GM19397 (cell line): Measurements from ENCODE around the gene ANKMY2.
"Not testable (repeated sequence)": the region's sequence is repeated elsewhere in the genome, so short reads cannot be mapped to it uniquely, and the experiment has no call there.

Experiments
- ATAC-seq: cut with Tn5 transposase; IDR thresholded peaks from one replicate; pipeline ENCODE4 v1.9.1; 2021; ENCODE audit warnings: mild to moderate bottlenecking, moderate library complexity; ENCODE audit not compliant: unreplicated experiment

The ANKMY2 gene

DNA sequence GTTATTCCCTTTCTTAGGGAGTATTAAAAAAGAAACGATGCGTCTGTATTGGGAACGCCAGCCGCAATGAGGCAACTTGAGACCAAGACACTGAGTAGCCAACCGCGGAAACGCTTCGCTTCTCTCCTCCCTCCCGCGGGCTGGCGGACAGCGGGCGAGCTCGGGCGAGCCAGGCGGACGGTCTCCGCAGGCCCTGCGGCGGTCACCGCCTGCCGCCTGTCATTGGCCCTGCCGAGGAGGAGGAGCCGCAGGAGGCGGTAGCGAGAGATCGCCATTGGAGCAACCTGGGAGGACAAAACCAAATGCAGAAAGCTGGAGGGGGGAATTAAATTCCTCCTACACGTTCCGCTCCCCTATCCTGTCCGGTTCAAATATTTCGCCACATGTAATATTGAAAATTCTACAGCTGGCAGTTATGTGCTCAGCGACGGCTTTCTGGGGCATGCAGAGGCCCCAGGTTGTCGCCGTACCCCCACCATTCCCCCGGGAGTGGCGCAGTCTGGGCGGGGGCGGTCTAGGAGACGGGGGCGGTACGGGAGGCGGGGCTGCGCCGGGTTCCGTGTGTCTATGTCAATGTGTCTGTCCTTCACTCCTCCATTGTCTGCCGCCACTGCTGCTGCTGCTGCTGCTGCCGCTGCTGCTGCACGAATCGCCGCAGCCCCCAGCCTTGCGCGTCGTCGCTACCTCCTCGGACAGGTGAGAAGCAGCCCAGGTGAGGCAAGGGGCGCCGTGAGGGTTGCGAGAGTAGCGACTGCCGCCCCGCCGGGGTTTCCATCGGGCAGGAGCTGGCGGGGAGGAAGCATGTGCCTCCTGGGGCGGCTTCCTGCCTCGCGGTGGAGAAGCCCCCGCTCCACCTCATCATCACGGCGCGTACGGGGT, at the start of gene ANKMY2, which contains the start of gene BZW2:
Gene ANKMY2 (minus strand): TSS at position 162 of the 879 bp plus-strand sequence. CDS start 181 bp downstream, outside the sequence.
Gene BZW2 (plus strand): TSS at position 589 of the 879 bp plus-strand sequence. CDS start 19,263 bp downstream, outside the sequence.
- ATAC-seq: peak; percentile 97

DNA sequence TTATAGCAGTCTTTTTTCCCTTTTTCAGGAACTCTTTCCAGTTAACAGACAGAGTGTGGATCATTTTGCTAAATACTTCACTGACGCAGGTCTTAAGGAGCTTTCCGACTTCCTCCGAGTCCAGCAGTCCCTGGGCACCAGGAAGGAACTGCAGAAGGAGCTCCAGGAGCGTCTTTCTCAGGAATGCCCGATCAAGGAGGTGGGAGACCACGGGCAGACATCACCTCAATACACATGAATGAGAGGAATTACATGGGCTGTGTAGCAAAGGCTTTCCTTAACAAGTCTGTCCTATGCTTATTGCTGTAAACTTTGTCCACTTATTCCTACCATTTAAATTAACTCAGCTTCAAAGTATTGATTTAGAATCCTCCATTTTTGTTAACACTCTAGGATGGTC, 49.3 kb upstream of the ANKMY2 start:
- no peak for ATAC-seq

DNA sequence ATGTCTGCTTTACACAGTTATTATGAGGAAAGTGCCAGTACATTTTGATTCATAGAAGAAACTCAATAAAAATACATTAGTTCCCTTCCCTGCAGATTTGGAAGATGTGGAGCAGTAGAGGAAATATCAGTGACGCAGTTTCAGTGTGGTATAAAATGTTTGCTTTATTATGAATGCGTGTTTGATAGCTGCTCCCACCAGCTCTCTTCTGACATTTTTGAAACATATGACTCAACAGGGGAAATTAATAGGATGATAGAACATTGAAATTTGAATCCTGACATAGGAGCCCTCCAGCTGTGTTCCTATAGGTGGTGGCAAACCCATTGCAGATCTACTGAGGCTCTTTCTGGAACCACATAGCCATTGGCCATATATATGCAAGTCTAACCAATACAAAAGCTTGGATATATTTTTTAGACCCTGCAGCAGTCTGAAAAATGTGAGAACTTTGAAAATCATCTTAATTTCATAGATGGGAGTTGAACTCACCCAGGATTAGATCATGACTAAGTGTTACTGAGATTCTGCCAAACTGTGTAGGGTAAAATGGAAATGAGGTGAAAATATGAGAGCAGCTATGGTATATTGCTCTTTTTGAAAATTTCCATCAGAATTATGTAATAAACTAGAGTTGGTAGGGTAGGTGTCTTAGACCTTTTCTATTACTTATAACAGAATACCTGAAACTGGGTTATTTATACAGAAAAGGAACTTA, 48.2 kb upstream of the ANKMY2 start:
- ATAC-seq: no peak

DNA sequence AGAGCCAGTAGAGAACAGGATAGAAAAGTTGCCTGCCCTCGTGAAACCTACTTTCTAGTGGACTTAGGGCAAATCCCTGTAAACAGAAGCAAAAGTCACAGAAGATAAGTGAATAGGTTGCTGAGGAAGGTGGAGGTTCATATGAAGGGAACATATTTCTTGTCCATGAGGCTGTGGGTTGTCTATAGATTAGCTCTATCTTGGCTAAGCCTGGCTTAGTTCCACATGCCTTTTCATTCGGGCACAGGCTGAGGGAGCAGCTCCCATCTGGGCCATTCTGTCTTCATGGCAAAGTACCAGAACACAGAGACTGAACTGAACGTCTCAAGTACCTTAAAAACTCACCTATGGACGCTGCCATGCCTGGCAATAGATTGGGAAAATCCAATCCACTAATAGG, 45.7 kb upstream of the ANKMY2 start:
- ATAC-seq: no peak

DNA sequence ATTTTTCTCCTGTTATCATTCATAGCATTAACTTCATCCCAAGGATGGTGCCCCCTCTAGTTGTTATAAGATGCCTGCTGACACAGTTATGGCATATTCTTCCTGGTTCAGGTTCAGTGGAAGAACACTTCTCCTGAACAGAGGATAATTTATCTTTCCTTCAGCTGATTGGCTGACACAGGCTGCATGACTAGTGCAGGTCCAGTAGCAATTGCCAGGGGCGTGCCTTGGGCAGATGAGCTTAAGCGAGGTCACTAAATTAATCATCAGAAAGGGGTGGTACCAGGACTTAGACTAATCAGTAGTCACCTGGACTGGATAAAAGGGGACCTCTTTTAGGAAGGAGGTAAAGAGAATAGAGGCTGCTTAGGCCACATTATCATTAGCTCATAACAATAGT, 42.7 kb upstream of the ANKMY2 start:
- ATAC-seq: no peak

DNA sequence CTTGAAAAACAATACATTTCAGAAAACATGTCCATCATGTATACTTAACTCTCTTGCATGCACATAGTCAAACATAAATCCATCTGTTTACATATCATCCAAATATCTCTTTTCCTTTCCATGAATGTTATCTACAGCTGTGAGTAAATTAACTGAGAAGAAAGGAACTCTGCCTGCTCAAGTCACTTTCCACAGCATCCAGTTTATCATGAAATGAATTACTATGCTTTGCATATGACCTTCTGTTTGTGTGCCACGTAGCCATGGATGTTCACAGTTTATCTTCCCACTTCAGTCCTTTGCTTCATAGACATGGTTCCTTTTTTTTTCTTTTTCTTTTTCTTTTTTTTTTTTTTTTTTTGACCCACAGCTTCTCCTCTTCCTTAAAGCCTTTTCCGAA, 40.0 kb upstream of the ANKMY2 start:
- ATAC-seq: no peak

DNA sequence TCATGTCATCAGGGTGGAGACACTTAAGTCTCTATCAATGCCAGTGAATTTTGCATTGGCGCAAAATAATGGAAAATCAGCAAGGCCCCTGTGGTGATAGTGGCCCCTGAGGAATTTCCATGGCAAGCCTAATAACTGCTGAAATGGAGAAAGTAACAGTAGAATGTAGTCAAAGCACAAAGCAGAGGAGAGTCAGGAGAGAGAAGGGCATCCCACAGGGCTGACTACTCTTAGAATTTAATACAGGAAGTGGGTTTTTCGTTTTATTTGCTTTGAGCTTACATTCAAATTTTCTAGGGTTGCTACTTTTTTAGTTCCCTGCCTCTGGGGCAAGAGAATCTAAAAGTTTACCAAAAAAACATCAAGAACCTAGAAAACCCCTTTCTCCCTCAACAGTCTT, 39.4 kb upstream of the ANKMY2 start:
- no peak for ATAC-seq

DNA sequence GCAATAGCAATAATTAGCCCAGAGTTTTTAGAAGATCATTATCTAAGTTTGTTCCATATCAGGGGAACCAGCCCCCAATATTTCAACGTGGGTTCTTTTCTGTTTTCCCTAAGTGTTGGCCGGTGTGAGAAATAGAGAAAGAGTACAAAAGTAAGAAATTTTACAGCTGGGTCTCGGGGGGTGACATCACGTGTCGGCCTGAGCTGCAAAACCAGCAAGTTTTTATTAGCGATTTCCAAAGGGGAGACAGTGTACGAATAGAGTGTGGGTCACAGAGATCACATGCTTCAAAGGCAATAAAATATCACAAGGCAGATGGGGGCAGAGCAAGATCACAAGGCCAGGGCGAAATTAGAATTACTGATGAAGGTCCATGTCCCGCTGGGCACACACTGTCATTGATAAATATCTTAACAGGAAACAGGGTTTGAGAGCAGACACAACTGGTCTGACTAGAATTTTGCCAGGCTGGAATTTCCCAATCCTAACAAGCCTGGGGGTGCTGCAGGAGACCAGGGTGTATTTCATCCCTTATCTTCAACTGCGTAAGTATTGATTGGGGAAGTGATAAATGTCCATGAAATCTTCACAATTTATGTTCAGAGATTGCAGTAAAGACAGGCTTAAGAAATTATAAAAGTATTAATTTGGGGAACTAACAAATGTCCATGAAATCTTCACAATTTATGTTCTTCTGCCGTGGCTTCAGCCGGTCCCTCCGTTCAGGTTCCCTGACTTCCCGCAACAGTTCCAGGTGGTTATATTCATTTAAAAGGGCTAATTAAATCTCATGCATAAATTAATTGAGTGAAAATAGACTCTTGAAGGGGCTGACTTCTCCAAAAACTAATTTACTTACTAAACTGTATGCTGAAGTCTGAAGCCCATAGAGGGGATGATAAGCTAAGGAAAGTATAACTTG, 33.4 kb upstream of the ANKMY2 start:
- ATAC-seq: not testable (repeated sequence)

DNA sequence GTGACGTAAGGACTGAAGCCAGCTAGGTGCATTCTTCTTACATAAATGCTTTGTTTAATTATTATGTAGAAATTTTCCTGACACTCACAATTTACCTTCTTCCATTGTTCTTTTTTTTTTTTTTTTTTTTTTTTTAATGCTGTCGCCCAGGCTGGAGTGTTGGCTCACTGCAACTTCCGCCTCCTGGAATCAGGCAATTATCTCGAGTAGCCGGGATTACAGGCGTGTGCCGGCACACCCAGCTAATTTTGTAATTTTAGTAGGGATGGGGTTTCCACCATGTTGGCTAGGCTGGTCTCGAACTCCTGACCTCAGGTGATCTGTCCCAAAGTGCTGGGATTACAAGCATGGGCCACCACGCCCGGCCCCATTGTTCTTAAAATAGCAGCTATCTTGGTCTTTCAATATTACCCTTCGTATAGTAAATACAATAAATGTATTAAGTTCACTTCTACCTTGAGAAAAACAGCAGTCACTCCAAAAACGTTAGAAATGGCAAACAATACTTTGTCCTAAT, 32.5 kb upstream of the ANKMY2 start:
- ATAC-seq: no peak

DNA sequence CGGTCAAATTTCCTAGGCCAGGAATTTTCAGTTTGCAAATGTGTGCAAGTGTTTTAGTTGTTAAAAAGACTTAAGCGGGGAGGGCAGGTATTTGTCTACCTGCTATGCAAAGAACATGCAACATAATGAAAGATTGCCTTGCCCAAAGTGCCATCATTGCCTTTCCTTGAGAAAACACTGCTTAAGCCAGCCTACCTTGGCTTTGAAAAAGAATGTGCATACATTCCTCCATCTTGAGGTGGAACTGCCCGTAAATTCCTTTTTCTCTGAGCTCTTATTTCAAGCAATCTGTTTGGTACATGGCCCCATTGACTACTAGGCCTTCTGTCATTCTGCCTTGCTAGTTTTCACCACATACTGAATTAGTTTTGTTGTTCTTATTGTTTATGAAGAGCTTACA, 29.7 kb upstream of the ANKMY2 start:
- ATAC-seq: no peak

DNA sequence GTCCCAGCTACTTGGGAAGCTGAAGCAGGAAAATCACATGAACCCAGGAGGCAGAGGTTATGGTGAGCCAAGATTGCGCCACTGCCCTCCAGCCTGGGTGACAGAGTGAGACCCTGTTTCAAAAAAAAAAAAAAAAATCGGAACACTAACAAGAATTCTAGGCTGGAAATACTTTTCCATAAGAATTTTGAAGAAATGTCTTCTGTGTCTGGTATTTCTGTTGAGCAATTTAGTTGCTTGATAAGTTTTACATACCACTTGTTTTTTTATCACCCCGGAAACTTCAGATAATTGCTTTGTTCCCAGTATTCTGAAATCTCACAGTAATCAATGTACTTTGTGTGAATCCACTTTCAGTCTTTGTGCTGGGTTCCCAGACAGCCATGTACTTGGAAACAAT, 26.3 kb upstream of the ANKMY2 start:
- no peak for ATAC-seq

DNA sequence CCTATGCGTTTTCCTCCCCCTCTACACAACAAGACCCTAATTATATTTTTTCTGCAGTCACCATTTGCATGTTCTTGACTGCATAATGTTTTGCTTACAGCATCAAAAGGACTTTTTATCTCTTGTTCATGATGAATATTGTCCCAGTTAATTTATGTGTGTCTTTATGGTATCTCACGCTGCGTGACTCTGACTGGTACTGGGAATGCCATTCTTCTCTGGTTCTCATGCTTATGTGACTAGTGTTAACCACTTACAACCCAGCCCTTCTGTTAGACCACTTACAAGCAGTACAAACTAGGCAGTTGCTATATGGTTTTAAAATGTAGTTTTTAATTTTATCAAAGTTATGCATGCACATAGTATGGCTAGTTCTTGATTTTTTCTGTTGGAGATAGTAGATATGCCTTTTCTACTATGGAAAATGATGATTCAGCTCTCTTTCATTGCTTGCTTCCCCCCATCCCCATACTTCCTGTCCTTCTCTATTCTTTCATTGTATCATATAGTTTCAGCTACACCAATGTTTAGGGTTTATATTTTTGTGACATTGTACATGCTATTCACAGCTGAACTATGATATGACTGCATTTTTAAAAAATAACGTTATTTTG, 25.3 kb upstream of the ANKMY2 start:
- no peak for ATAC-seq

DNA sequence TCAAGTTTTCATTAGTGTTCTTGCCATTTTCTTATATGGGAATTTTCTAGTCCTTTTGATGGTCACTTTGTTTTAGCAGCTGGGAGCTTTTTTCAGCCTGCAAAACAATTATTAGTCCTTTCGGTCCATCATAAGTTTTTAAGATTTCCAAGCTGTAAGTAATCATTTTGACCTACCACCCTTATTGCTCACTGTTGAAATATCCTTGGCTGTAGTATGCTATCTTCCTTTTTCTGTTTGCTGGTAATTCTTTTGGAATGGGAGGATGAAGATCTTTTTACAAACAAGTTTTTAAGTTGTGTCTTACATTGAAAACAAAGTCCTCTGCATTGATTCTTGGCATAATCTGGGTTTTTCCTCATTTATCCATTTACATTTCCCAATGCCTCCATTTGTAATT, 24.5 kb upstream of the ANKMY2 start:
- ATAC-seq: no peak

DNA sequence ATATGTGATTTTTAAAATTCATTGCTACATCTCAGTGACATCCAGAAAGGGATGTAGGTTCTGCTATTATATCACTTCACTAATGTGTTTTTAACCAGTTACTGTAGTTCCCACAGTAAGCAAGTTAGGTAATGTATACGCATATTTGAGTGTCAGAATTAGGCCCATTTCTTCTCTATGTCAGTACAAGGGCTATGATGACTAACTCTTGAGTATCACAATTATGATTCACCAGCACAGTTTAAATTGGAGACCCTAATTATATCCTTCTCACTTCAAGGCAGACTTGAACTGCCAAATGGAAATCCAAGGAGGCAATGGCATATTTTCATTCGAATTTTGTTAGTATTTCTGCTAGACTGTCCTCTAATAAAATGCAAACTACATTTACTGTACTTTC, 24.0 kb upstream of the ANKMY2 start:
- ATAC-seq: no peak

DNA sequence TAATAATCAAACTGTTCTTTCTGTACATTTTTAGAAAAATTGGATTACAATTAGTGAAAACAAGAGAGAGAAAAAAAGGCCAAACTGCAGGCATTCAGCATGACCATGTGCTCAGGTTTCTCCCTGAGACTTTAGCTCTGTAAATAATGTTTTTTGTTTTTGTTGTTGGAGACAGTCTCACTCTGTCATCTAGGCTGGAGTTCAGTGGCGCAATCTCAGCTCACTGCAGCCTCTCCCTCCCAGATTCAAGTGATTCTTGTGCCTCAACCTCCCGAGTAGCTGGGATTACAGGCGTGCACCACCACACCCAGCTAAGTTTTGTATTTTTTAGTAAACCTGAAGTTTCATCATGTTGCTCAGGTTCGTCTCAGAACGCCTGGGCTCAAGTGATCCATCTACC, 23.4 kb upstream of the ANKMY2 start:
- ATAC-seq: no peak

DNA sequence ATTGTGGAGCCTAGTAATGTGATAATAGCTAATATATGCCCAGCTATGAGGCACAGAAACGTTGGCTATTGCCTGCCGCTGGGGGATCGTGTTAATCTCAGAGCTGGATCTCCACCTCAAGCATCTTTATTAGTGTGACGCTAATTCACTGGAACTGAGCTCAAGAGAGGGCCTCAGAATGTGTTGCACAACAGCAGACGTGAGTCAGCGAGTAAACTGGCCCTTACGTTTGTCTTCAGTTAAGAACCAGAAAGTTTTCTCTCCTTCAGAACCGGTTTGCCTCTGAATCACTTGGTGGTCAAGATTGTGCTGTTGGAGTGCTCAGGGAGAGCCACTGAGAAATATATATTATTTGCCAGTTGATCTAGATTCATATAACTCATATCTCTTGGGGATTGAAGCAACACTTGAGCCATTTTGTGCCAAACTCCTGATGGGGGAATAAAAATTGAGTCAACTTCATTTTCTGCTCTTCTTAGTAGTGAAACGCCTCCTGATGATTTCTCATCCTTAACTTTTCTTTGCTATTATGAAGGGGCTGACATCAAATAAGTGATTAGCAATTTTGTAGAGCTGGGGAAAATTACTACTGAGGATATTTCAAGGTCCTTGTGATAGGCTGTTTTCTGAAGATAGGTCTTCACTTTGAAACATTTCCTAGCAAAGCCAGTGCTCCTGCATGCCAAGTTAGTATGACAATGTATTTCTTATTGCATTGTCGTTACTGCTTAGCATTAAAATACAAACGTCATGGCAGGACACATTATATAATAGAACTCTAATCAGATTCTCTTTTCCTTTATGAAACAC, 22.7 kb upstream of the ANKMY2 start:
- no peak for ATAC-seq

DNA sequence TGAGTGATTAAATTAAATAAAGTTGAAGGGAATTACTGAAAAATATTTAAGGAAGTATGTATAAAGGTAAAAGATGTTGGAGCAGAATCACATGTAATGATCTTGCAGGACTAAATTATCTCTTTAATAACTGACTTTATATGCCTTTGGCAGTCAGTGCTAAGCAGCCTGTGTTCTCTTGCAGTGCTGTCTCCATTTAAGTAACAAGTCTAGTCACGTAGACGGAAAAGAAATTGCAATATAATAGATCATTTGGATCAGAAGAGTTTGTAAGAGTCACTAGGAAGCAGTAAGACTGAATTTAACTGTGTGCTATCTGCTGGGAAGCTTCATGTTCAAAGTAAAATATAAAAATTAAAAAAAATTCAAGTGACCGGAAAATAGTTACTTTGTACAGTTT, 21.8 kb upstream of the ANKMY2 start:
- no peak for ATAC-seq

DNA sequence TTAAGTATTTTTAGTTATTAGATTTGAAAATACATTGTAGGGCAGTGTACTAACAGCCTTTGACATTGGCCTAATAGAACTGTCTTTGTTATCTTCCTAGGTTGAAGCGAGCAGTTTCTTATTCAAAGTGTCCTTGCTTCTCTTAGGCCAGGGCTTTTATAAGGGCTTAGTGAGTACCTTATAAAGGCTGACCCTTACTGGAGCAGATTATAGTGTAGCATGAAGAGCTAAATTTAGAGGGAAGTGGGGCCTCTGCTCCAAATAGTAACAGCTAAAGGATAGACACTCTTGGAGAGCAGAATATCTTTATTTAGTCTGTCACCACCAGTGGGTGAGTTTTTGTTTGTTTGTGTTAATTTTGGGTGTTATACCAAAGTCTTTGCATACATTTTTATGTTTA, 16.4 kb upstream of the ANKMY2 start:
- no peak for ATAC-seq

DNA sequence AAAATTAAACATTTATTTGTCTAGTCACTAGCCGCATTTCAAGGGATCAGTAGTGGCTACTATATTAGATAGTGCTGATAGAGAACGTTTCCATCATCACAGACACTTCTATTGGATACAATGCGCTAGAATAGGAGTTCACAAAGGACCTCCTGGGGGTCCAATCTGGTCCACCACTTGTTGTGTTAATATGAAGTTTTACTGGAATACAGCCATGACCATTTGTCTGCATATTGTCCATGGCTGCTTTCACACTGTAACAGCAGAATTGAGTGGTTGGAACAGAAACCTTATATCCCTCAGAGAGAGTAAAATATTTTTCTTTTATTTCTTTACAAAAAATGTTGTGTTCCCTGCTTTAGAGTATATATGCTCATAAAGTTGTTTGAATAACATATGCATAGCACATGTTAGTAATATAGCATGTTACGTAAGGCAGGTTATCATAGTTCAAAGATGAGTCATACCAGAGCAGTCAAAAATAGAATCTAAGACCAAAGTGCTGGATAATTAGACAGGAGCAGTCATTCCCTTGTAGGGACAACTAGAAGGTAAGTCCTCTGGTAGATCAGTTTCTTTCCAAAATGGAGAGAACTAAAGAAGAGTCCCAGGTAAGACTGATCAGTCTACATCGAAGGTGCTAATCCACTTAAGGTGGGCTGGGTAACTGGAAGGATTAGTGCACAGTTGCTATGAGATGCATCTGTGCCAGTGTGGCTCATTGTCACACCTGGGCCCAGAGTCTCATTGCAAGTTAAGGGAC, 15.3 kb upstream of the ANKMY2 start:
- no peak for ATAC-seq
